Measurements from ENCODE around the gene RALGAPB.
"Not testable (repeated sequence)": the region's sequence is repeated elsewhere in the genome, so short reads cannot be mapped to it uniquely, and the experiment has no call there.

Gene RALGAPB

GRCh38 chr20:38584099-38584763, 111.6 kb downstream of the RALGAPB start:
- DNase-seq (ENCODE audit: low spot score), result no peak

GRCh38 chr20:38585404-38586180, 112.9 kb downstream of the RALGAPB start:
- no peak for DNase-seq (ENCODE audit: low spot score)

- DNase-seq (ENCODE audit: low spot score), result no peak
These were observed 113.5 kb downstream of the RALGAPB start for GRCh38 chr20:38586181-38586525.

- DNase-seq (ENCODE audit: low spot score), result no peak
These were observed 115.7 kb downstream of the RALGAPB start for GRCh38 chr20:38588303-38588702.

GRCh38 chr20:38589351-38589750, 116.7 kb downstream of the RALGAPB start:
- DNase-seq (ENCODE audit: low spot score), result no peak

GRCh38 chr20:38589967-38590675, 117.5 kb downstream of the RALGAPB start:
- DNase-seq (ENCODE audit: low spot score), result no peak

- DNase-seq (ENCODE audit: low spot score), result no peak
These were observed 118.2 kb downstream of the RALGAPB start for GRCh38 chr20:38590676-38591473.

GRCh38 chr20:38591474-38592410, 119.1 kb downstream of the RALGAPB start:
- no peak for DNase-seq (ENCODE audit: low spot score)

GRCh38 chr20:38592411-38592790, 119.8 kb downstream of the RALGAPB start:
- DNase-seq (ENCODE audit: low spot score), result not testable (repeated sequence)

GRCh38 chr20:38594281-38594680, 121.6 kb downstream of the RALGAPB start:
- DNase-seq (ENCODE audit: low spot score), result not testable (repeated sequence)

- DNase-seq (ENCODE audit: low spot score), result not testable (repeated sequence)
These were observed 123.2 kb downstream of the RALGAPB start for GRCh38 chr20:38595886-38596285.

- no peak for DNase-seq (ENCODE audit: low spot score)
These were observed 126.8 kb downstream of the RALGAPB start for GRCh38 chr20:38599410-38599882.

GRCh38 chr20:38600057-38600456, 127.4 kb downstream of the RALGAPB start:
- DNase-seq (ENCODE audit: low spot score), result no peak

GRCh38 chr20:38601216-38602184, 128.9 kb downstream of the RALGAPB start, which contains the start of gene ARHGAP40:
TSS of gene ARHGAP40 (plus strand) at chr20:38601809.
- DNase-seq (ENCODE audit: low spot score), result no peak

- no peak for DNase-seq (ENCODE audit: low spot score)
These were observed 129.5 kb downstream of the RALGAPB start for GRCh38 chr20:38602185-38602581.

GRCh38 chr20:38603286-38603685, 130.6 kb downstream of the RALGAPB start:
- DNase-seq (ENCODE audit: low spot score), result no peak

GRCh38 chr20:38604873-38605303, 132.2 kb downstream of the RALGAPB start:
- no peak for DNase-seq (ENCODE audit: low spot score)

- no peak for DNase-seq (ENCODE audit: low spot score)
These were observed 134.7 kb downstream of the RALGAPB start for GRCh38 chr20:38607351-38607750.

- DNase-seq (ENCODE audit: low spot score), result no peak
These were observed 135.5 kb downstream of the RALGAPB start for GRCh38 chr20:38608188-38608587.

- DNase-seq (ENCODE audit: low spot score), result no peak
These were observed 137.2 kb downstream of the RALGAPB start for GRCh38 chr20:38609815-38610214.
